Neural progenitor cell (in vitro differentiated cells): ENCODE results near the gene SDK2. TPM values are rescaled to one million over a fixed set of nuclear protein-coding genes. Genes with fewer than 3 reads are reported as not detected.
A peak's percentile ranks its signal among the peaks of the same experiment; 100 is the strongest.

ENCODE experiments used
- DNase-seq: peaks from one replicate; pipeline ENCODE4 v3.0.0-alpha.2; 2016; ENCODE audit warnings: low spot score
- H2AFZ ChIP-seq: fragments of 200-600 bp; sonication (generic); replicated peaks from 2 replicates; pipeline ENCODE4 v1.6.1; 2016; ENCODE audit warnings: antibody characterized with exemption
- H3F3A ChIP-seq: fragments of 200-600 bp; sonication (generic); 2 replicates; pipeline ENCODE4 v1.6.1; 2016; ENCODE audit warnings: antibody characterized with exemption, low read depth
- H3K27ac ChIP-seq: fragments of 200-600 bp; sonication (generic); 2 replicates; pipeline ENCODE4 v1.5.1; 2016; ENCODE audit warnings: mild to moderate bottlenecking
- H3K27me3 ChIP-seq: fragments of 200-600 bp; sonication (generic); 2 replicates; pipeline ENCODE4 v1.6.1; 2016; ENCODE audit warnings: mild to moderate bottlenecking, moderate library complexity
- H3K36me3 ChIP-seq: fragments of 200-600 bp; sonication (generic); 2 replicates; pipeline ENCODE4 v1.5.1; 2016
- H3K4me1 ChIP-seq: fragments of 200-600 bp; sonication (generic); 2 replicates; pipeline ENCODE4 v1.6.1; 2016; ENCODE audit warnings: mixed run types
- H3K4me2 ChIP-seq: fragments of 200-600 bp; sonication (generic); 2 replicates; pipeline ENCODE4 v1.6.1; 2016
- H3K4me3 ChIP-seq: fragments of 200-600 bp; sonication (generic); 2 replicates; pipeline ENCODE4 v1.5.1; 2016
- H3K79me2 ChIP-seq: fragments of 200-600 bp; sonication (generic); 2 replicates; pipeline ENCODE4 v1.6.1; 2016; ENCODE audit warnings: low read depth
- H3K9ac ChIP-seq: fragments of 200-600 bp; sonication (generic); 2 replicates; pipeline ENCODE4 v1.6.1; 2016
- H3K9me3 ChIP-seq: fragments of 200-600 bp; sonication (generic); 2 replicates; pipeline ENCODE4 v1.5.1; 2016; ENCODE audit warnings: low read depth
- H4K20me1 ChIP-seq: fragments of 200-600 bp; sonication (generic); 2 replicates; pipeline ENCODE4 v1.6.1; 2016; ENCODE audit warnings: low read depth
- H3K27ac Mint-ChIP-seq: 3 replicates; pipeline ENCODE4 v1.8.0; 2021; ENCODE audit warnings: mixed read lengths
- H3K27me3 Mint-ChIP-seq: 2 replicates; pipeline ENCODE4 v1.8.0; 2022; ENCODE audit warnings: low read depth, mild to moderate bottlenecking, inconsistent platforms, moderate library complexity, mixed read lengths; ENCODE audit not compliant: insufficient read depth
- H3K36me3 Mint-ChIP-seq: 3 replicates; pipeline ENCODE4 v1.8.0; 2021; ENCODE audit warnings: mixed read lengths
- H3K4me1 Mint-ChIP-seq: 3 replicates; pipeline ENCODE4 v1.8.0; 2021; ENCODE audit warnings: mixed read lengths
- H3K4me3 Mint-ChIP-seq: 3 replicates; pipeline ENCODE4 v1.8.0; 2021; ENCODE audit warnings: mild to moderate bottlenecking, moderate library complexity, mixed read lengths
- H3K9me3 Mint-ChIP-seq: 3 replicates; pipeline ENCODE4 v1.8.0; 2020; ENCODE audit warnings: mixed read lengths
- EZH2 ChIP-seq: fragments of 200-600 bp; sonication (generic); IDR thresholded peaks from 2 replicates; pipeline ENCODE4 v1.6.1; 2017; ENCODE audit warnings: antibody characterized with exemption, mild to moderate bottlenecking, moderate library complexity
- EZH2phosphoT487 ChIP-seq: fragments of 200-600 bp; sonication (generic); IDR thresholded peaks from 2 replicates; pipeline ENCODE4 v1.6.1; 2017; ENCODE audit warnings: antibody characterized with exemption
- total RNA-seq: library from RNA; depleted of rRNA; stranded (reverse); fragments of >200 nt; gene quantifications from 2 replicates; pipeline ENCODE4 v1.2.3, GENCODE V29; 2015; ENCODE audit warnings: low replicate concordance
- TF ChIP-seq, protein P1 (sequence below): fragments of 200-600 bp; sonication (generic); IDR thresholded peaks from 2 replicates; pipeline ENCODE4 v1.5.1; 2017; ENCODE audit warnings: antibody characterized with exemption, mild to moderate bottlenecking

Gene SDK2
- total RNA-seq, 1 donor from 2014 or later: 15.3 TPM

DNA sequence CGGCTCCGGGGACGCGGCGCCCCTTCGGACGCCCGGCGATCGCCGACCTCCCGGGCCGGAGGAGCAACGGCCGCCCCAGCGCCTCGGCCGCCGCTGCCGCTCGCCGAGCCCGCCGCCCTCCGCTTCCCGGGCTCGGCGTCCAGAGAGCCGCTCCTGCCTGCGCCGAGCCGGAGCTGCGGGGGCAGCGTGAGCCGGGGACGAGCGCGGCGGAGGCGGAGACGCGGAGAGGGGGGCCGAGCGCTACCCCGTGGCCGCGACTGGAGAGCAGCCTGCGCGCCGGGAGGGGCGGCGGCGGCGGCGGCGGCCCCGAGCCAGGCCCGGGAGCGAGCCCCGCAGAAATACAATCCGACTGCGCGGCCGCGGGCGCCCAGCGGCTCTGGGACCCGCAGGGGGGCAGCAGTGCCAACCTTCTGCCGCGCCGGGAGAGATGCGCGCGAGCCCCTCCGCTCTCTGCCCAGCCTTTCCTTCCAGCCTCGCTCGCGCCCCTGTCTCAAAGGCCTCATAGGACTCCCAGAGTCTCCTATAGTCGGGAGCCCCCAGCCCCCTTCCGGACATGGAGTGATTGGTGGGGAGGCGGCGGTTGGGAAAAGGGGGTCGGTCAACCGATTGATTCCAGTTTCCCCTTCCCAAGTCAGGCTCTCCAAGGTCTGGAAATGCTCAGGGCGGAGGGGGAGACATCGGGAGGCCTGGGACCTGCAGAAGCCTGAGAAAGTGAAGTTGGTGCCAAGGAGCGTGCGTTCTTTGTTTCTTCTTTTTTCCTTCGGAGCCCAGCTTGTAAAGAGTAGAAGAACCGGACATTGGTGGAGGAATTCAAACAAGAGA, 1.0 kb upstream of the SDK2 start:
- Histone ChIP-seq H3K79me2 (peaks cover 46% of the 10 kb centered on the region), H3K9me3 (no peaks in the 10 kb centered on the region), H3K27ac (no peak overlapping the region), H4K20me1 (peaks cover 35% of the 10 kb centered on the region), H2AFZ (peak overlapping the region; percentile 97), H3K36me3 (no peaks in the 10 kb centered on the region), H3K9ac (no peak overlapping the region), H3K27me3 (peaks cover 25% of the 10 kb centered on the region), H3F3A (peaks cover 17% of the 10 kb centered on the region), H3K4me2 (peak overlapping the region; percentile 81), H3K4me1 (peaks cover 38% of the 10 kb centered on the region), H3K4me3 (peak overlapping the region; percentile 87)
- peaks cover 53% of the 10 kb centered on the region for H3K4me1 Mint-ChIP-seq
- H3K4me3 Mint-ChIP-seq: peak overlapping the region; percentile 89
- DNase-seq: peak; percentile 94
- no peaks in the 10 kb centered on the region for H3K9me3 Mint-ChIP-seq
- H3K27me3 Mint-ChIP-seq: peaks cover 6% of the 10 kb centered on the region
- peak overlapping the region; percentile 53 for H3K27ac Mint-ChIP-seq
- no peaks in the 10 kb centered on the region for H3K36me3 Mint-ChIP-seq
- TF ChIP-seq, protein P1, sequence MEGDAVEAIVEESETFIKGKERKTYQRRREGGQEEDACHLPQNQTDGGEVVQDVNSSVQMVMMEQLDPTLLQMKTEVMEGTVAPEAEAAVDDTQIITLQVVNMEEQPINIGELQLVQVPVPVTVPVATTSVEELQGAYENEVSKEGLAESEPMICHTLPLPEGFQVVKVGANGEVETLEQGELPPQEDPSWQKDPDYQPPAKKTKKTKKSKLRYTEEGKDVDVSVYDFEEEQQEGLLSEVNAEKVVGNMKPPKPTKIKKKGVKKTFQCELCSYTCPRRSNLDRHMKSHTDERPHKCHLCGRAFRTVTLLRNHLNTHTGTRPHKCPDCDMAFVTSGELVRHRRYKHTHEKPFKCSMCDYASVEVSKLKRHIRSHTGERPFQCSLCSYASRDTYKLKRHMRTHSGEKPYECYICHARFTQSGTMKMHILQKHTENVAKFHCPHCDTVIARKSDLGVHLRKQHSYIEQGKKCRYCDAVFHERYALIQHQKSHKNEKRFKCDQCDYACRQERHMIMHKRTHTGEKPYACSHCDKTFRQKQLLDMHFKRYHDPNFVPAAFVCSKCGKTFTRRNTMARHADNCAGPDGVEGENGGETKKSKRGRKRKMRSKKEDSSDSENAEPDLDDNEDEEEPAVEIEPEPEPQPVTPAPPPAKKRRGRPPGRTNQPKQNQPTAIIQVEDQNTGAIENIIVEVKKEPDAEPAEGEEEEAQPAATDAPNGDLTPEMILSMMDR: peak; percentile 50
- TF ChIP-seq EZH2 (peak; percentile 41), EZH2phosphoT487 (no peak)

DNA sequence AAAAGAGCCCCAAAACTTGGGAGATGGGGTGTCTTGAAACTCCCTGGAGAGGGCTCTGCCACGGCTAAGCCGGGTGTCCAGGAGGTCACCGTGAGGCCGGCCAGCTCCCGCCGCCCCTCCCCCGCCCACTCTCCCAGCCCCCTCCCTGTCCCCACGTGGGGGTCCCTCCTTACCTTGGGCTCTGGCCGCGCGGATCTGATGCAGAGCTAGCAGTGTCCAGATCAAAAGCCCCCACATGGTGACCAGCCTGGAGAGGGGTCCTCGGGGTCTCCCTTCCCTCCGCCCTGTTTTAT, 447 bp downstream of the SDK2 start:
- peak overlapping the region; percentile 97 for H3K4me3 Mint-ChIP-seq
- Histone ChIP-seq H3K9me3 (no peaks in the 10 kb centered on the region), H2AFZ (no peak overlapping the region), H4K20me1 (peaks cover 49% of the 10 kb centered on the region), H3K36me3 (no peaks in the 10 kb centered on the region), H3K9ac (peak overlapping the region; percentile 48), H3K27ac (no peak overlapping the region), H3F3A (peaks cover 17% of the 10 kb centered on the region), H3K4me2 (peak overlapping the region; percentile 81), H3K4me1 (peaks cover 41% of the 10 kb centered on the region), H3K4me3 (peak overlapping the region; percentile 87), H3K27me3 (peaks cover 22% of the 10 kb centered on the region), H3K79me2 (peaks cover 61% of the 10 kb centered on the region)
- no peaks in the 10 kb centered on the region for H3K9me3 Mint-ChIP-seq
- H3K4me1 Mint-ChIP-seq: peaks cover 58% of the 10 kb centered on the region
- peaks cover 6% of the 10 kb centered on the region for H3K27me3 Mint-ChIP-seq
- peak overlapping the region; percentile 78 for H3K27ac Mint-ChIP-seq
- H3K36me3 Mint-ChIP-seq: no peaks in the 10 kb centered on the region
- TF ChIP-seq, protein P1: no peak
- TF ChIP-seq EZH2 (no peak), EZH2phosphoT487 (no peak)
- peak; percentile 58 for DNase-seq

DNA sequence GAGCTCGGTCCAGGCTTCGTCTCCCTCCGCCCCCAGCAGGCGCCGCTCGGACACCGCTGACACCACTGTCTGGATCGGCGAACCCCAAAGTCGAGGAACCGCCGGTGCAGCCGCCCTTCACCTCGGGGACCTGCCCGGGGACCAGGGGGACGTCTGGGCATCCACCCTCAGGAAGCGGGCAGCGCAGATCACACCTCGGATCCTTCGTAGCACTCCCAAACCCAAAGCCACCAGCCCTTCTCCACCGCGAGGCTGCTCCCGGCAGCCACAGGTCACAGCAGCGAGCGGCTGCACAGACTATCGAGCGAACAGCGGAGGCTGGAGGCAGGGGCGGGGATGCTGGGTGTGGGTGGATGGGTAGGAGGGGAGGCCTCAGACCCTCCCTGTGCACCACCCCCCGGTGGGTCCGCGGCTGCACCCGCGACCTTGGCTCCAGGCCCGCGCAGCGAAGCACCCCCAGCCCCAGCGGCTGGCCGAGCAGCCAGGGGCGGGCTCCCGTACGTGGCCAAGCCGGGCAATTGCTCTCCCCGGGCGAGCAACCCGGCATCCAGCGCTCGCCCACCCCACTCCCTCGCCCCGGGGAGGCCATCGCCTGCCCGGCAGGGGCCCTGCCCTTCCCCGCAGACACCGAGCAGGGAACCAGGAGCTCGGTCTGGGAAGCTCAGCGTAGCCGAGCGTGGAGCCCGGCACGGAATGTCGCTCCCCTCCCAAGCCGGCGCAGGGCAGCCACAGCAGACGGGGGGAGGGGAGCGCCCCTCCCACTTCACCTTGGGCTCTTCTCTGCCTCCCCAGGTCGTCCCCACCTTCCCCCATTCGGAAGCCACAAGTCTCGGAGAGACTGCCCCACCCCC, 1.0 kb downstream of the SDK2 start:
- peak overlapping the region; percentile 81 for H3K4me2 ChIP-seq
- no peaks in the 10 kb centered on the region for H3K9me3 Mint-ChIP-seq
- H3F3A ChIP-seq: peaks cover 17% of the 10 kb centered on the region
- H3K4me3 Mint-ChIP-seq: peak overlapping the region; percentile 97
- H3K27me3 ChIP-seq: peaks cover 16% of the 10 kb centered on the region
- TF ChIP-seq, protein P1: peak; percentile 21
- TF ChIP-seq EZH2: no peak
- peaks cover 41% of the 10 kb centered on the region for H3K4me1 ChIP-seq
- H4K20me1 ChIP-seq: peaks cover 55% of the 10 kb centered on the region
- peak overlapping the region; percentile 48 for H3K9ac ChIP-seq
- H3K9me3 ChIP-seq: no peaks in the 10 kb centered on the region
- peaks cover 66% of the 10 kb centered on the region for H3K79me2 ChIP-seq
- no peak overlapping the region for H3K27ac Mint-ChIP-seq
- peaks cover 62% of the 10 kb centered on the region for H3K4me1 Mint-ChIP-seq
- peaks cover 4% of the 10 kb centered on the region for H3K36me3 Mint-ChIP-seq
- H2AFZ ChIP-seq: no peak overlapping the region
- H3K36me3 ChIP-seq: no peaks in the 10 kb centered on the region
- H3K27ac ChIP-seq: no peak overlapping the region
- peak overlapping the region; percentile 87 for H3K4me3 ChIP-seq
- peaks cover 6% of the 10 kb centered on the region for H3K27me3 Mint-ChIP-seq
- DNase-seq: peak; percentile 71
